SU-DHL-6 (cell line): ENCODE data around the gene RHOJ.

ENCODE experiments used
- H2AFZ ChIP-seq: fragments of 200-600 bp; sonication (generic); 2 replicates; pipeline ENCODE4 v1.6.1; 2014; ENCODE audit warnings: low read depth, mild to moderate bottlenecking, moderate library complexity, mixed read lengths, antibody characterized with exemption, low read length; ENCODE audit not compliant: severe bottlenecking
- H3F3A ChIP-seq: fragments of 200-600 bp; shearing (Covaris generic); 2 replicates; pipeline ENCODE4 v1.6.0; 2016; ENCODE audit warnings: antibody characterized with exemption, mild to moderate bottlenecking; ENCODE audit not compliant: insufficient read depth
- H3K27ac ChIP-seq: fragments of 200-600 bp; sonication (generic); 2 replicates; pipeline ENCODE4 v1.5.1; 2016; ENCODE audit warnings: low read depth, mild to moderate bottlenecking, low read length, moderate library complexity, mixed read lengths
- H3K27me3 ChIP-seq: fragments of 200-600 bp; sonication (generic), shearing (Covaris generic); 2 replicates; pipeline ENCODE4 v1.6.0; 2014; ENCODE audit warnings: mild to moderate bottlenecking, low read length
- H3K36me3 ChIP-seq: fragments of 200-600 bp; sonication (generic); 2 replicates; pipeline ENCODE4 v1.6.1; 2014; ENCODE audit warnings: mild to moderate bottlenecking, low read length, mixed read lengths
- H3K4me2 ChIP-seq: fragments of 300-600, 200-600 bp; shearing (Covaris generic), sonication (generic); 2 replicates; pipeline ENCODE4 v1.6.0; 2014; ENCODE audit warnings: low read length, low read depth, mild to moderate bottlenecking; ENCODE audit not compliant: poor library complexity, severe bottlenecking
- H3K4me3 ChIP-seq: fragments of 200-600 bp; sonication (generic); 2 replicates; pipeline ENCODE4 v1.5.1; 2014; ENCODE audit warnings: antibody characterized with exemption, low read length, mild to moderate bottlenecking, mixed read lengths; ENCODE audit not compliant: insufficient read depth, poor library complexity, severe bottlenecking
- H3K79me2 ChIP-seq: fragments of 200-600 bp; sonication (generic); 2 replicates; pipeline ENCODE4 v1.6.1; 2014; ENCODE audit warnings: mild to moderate bottlenecking, low read length, moderate library complexity; ENCODE audit not compliant: insufficient read depth
- H3K9ac ChIP-seq: fragments of 200-600 bp; sonication (generic); 2 replicates; pipeline ENCODE4 v1.7.0; 2014; ENCODE audit warnings: mild to moderate bottlenecking, low read length
- H3K9me2 ChIP-seq: fragments of 200-600 bp; sonication (generic); replicated peaks from 2 replicates; pipeline ENCODE4 v1.6.1; 2014; ENCODE audit warnings: low read length; ENCODE audit not compliant: insufficient read depth
- H3K9me3 ChIP-seq: fragments of 200-600 bp; sonication (generic); 2 replicates; pipeline ENCODE4 v1.6.1; 2014; ENCODE audit warnings: low read length, mixed read lengths; ENCODE audit not compliant: insufficient read depth
- H4K20me1 ChIP-seq: fragments of 200-600 bp; sonication (generic); 2 replicates; pipeline ENCODE4 v1.6.1; 2014; ENCODE audit warnings: low read depth, mild to moderate bottlenecking, antibody characterized with exemption, low read length, moderate library complexity, mixed read lengths
- EZH2phosphoT487 ChIP-seq: fragments of 200-600 bp; sonication (generic), shearing (Covaris generic); conservative IDR thresholded peaks from 2 replicates; pipeline ENCODE4 v1.6.1; 2018; ENCODE audit warnings: mild to moderate bottlenecking, antibody characterized with exemption, low read length, moderate library complexity, mixed read lengths
- TF ChIP-seq, protein P1 (sequence below): fragments of 200-600 bp; sonication (generic); IDR thresholded peaks from one replicate; pipeline ENCODE4 v1.5.1; 2017; ENCODE audit warnings: antibody characterized with exemption, mild to moderate bottlenecking, low read length, moderate library complexity; ENCODE audit not compliant: insufficient read depth, poor library complexity, severe bottlenecking

Gene RHOJ

DNA sequence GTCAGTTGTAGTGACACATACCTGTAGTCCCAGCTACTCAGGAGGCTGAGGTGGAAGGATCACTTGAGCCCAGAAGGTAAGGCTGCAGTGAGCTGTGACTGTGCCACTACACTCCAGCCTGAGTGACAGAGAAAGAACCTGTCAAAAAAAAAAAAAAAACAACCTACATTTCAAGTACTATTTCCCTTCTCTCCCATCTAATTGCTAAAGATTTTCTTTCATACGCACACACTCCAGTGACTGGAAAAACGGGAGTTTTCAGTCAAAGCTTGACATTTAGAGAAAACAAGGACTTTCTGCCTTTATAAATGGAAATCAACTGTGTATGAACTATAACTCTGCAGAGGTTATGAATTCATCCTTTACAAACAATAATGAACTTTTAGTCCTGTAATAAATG lies 88.6 kb downstream of the RHOJ start:
- Histone ChIP-seq H3K9me2 (no peaks in the 10 kb centered on the region), H3K79me2 (no peaks in the 10 kb centered on the region), H3K27ac (no peak overlapping the region), H4K20me1 (no peaks in the 10 kb centered on the region), H2AFZ (no peak overlapping the region), H3K4me2 (no peak overlapping the region), H3K36me3 (no peaks in the 10 kb centered on the region), H3F3A (no peaks in the 10 kb centered on the region), H3K27me3 (no peaks in the 10 kb centered on the region), H3K9ac (no peak overlapping the region), H3K9me3 (no peaks in the 10 kb centered on the region), H3K4me3 (no peak overlapping the region)
- TF ChIP-seq, protein P1, sequence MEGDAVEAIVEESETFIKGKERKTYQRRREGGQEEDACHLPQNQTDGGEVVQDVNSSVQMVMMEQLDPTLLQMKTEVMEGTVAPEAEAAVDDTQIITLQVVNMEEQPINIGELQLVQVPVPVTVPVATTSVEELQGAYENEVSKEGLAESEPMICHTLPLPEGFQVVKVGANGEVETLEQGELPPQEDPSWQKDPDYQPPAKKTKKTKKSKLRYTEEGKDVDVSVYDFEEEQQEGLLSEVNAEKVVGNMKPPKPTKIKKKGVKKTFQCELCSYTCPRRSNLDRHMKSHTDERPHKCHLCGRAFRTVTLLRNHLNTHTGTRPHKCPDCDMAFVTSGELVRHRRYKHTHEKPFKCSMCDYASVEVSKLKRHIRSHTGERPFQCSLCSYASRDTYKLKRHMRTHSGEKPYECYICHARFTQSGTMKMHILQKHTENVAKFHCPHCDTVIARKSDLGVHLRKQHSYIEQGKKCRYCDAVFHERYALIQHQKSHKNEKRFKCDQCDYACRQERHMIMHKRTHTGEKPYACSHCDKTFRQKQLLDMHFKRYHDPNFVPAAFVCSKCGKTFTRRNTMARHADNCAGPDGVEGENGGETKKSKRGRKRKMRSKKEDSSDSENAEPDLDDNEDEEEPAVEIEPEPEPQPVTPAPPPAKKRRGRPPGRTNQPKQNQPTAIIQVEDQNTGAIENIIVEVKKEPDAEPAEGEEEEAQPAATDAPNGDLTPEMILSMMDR, result no peak

GRCh38 chr14:63295231-63295685 lies 91.0 kb downstream of the RHOJ start:
- Histone ChIP-seq H3K9me2 (no peaks in the 10 kb centered on the region), H3K9ac (no peak overlapping the region), H3K27ac (no peak overlapping the region), H3K9me3 (no peaks in the 10 kb centered on the region), H3K4me3 (no peak overlapping the region), H3K36me3 (no peaks in the 10 kb centered on the region), H3K27me3 (no peaks in the 10 kb centered on the region), H3K79me2 (no peaks in the 10 kb centered on the region), H3K4me2 (no peak overlapping the region), H4K20me1 (no peaks in the 10 kb centered on the region), H2AFZ (no peak overlapping the region), H3F3A (no peaks in the 10 kb centered on the region)
- no peak for TF ChIP-seq EZH2phosphoT487
- TF ChIP-seq, protein P1, result no peak

- no peak overlapping the region for H2AFZ ChIP-seq
These were observed 91.9 kb downstream of the RHOJ start for GRCh38 chr14:63296060-63296563.

More at GRCh38 chr14:63296060-63296563, 91.9 kb downstream of the RHOJ start:
- Histone ChIP-seq H3K4me2 (no peak overlapping the region), H3K4me3 (no peak overlapping the region), H4K20me1 (no peaks in the 10 kb centered on the region), H3F3A (no peaks in the 10 kb centered on the region), H3K36me3 (no peaks in the 10 kb centered on the region), H3K27ac (no peak overlapping the region), H3K9me2 (no peaks in the 10 kb centered on the region), H3K9me3 (no peaks in the 10 kb centered on the region), H3K79me2 (no peaks in the 10 kb centered on the region), H3K9ac (no peak overlapping the region), H3K27me3 (no peaks in the 10 kb centered on the region)
- TF ChIP-seq, protein P1, result no peak
- TF ChIP-seq EZH2phosphoT487, result no peak
